ENCODE measurements around the gene ABCC10. TPM values are rescaled to one million over a fixed set of nuclear protein-coding genes. Genes with fewer than 3 reads are reported as not detected.
A peak's percentile ranks its signal among the peaks of the same experiment; 100 is the strongest.

Gene ABCC10
- total and polyA plus RNA-seq, 11 donors, result 6.4 to 19.6 (median 10.3) TPM

- no peaks in the 10 kb centered on the region for H3K9me3 ChIP-seq
- H3K36me3 ChIP-seq, result peaks cover 0 to 10% (median 0%) of the 10 kb centered on the region in 9 donors
- TF ChIP-seq POLR2A (IDR thresholded peaks at IDR 0.05), result no peak
- H3K4me1 ChIP-seq, result peaks cover under 1 to 37% (median 12%) of the 10 kb centered on the region in 12 donors
- H3K27ac ChIP-seq, result peak overlapping the region in 3 of 12 donors; percentile 18 to 34 (median 29)
- DNase-seq, result no peak
- no peaks in the 10 kb centered on the region for H3K27me3 ChIP-seq
- intact Hi-C loops (cut with DNase I), result loop anchor here in 1 of 10 donors (10.0 kb wide), 1 partner anchor 106 kb away; no protein-coding TSS in a partner anchor
- no peak for ATAC-seq
- WGBS, 4 donors, result 51 to 59% (median 57%) methylated on average over 6 of the region's 6 CpGs
- H3K4me3 ChIP-seq, result no peak overlapping the region
Observed at GRCh38 chr6:43490523-43490939, 63.2 kb downstream of the ABCC10 start.

GRCh38 chr6:43491750-43492661, 64.7 kb downstream of the ABCC10 start:
- H3K9me3 ChIP-seq, result no peaks in the 10 kb centered on the region
- peak overlapping the region in 11 of 12 donors; percentile 31 to 86 (median 64) for H3K27ac ChIP-seq
- H3K4me3 ChIP-seq, result peak overlapping the region in 2 of 12 donors; percentile 4
- no peaks in the 10 kb centered on the region for H3K27me3 ChIP-seq
- TF ChIP-seq POLR2A (IDR thresholded peaks at IDR 0.05), result no peak
- no peak for TF ChIP-seq CTCF (IDR thresholded peaks at IDR 0.05)
- WGBS, 4 donors, result 16 to 23% (median 19%) methylated on average over 7 to 10 of the region's 10 CpGs
- peaks cover 0 to 52% (median 22%) of the 10 kb centered on the region in 12 donors for H3K4me1 ChIP-seq
- intact Hi-C loops (cut with DNase I), result loop anchor here in 1 of 10 donors (10.0 kb wide), 1 partner anchor 107 kb away; no protein-coding TSS in a partner anchor
- H3K36me3 ChIP-seq, result no peaks in the 10 kb centered on the region
- ATAC-seq (peak; percentile 80 to 88 (median 84)), DNase-seq (peak; percentile 85 to 90 (median 88))

DNA sequence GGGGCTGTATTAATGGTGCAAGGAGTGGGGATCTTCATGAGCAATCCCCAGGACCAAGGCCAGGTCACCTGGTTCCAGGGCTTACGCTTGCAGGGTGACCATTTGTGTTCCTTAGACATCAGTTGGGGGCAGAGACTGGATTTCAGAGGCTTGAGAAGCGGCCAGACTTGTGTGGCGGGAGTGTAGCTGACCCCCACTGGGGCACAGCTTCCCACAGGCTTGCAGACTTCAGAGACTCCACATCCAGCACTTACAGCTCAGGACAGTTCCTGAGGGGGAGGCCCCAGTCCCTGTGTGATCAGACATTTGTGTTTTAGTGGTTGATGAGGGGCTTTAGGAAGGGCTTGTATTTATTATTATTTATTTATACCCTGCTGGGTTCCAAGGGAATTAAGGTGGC, 65.3 kb downstream of the ABCC10 start:
- H3K27me3 ChIP-seq, result no peaks in the 10 kb centered on the region

GRCh38 chr6:43493230-43493629, 65.9 kb downstream of the ABCC10 start:
- 86 to 94% (median 91%) methylated on average over 2 of the region's 2 CpGs for WGBS, 4 donors
- H3K27ac ChIP-seq, result peak overlapping the region in 6 of 12 donors; percentile 14 to 86 (median 70)
- intact Hi-C loops (cut with DNase I), result loop anchor here in 1 of 10 donors (10.0 kb wide), 1 partner anchor 108 kb away; no protein-coding TSS in a partner anchor

More for the DNA sequence above, 65.3 kb downstream of the ABCC10 start:
- intact Hi-C loops (cut with DNase I), result loop anchor here in 1 of 10 donors (10.0 kb wide), 1 partner anchor 108 kb away; no protein-coding TSS in a partner anchor
- Histone ChIP-seq H3K4me3 (peak overlapping the region in 2 of 12 donors; percentile 4), H3K36me3 (peaks cover 0 to 3% (median 0%) of the 10 kb centered on the region in 9 donors), H3K4me1 (peaks cover 0 to 55% (median 28%) of the 10 kb centered on the region in 12 donors), H3K9me3 (no peaks in the 10 kb centered on the region), H3K27ac (peak overlapping the region in 10 of 12 donors; percentile 42 to 86 (median 62))
- TF ChIP-seq CTCF (IDR thresholded peaks at IDR 0.05), result no peak
- TF ChIP-seq POLR2A (IDR thresholded peaks at IDR 0.05), result no peak
- peak in 3 of 4 donors; percentile 9 to 21 (median 14) for ATAC-seq
- DNase-seq, result no peak
- WGBS, 4 donors, result 13 to 58% (median 45%) methylated on average over 2 to 3 of the region's 3 CpGs

More at GRCh38 chr6:43493230-43493629, 65.9 kb downstream of the ABCC10 start:
- Histone ChIP-seq H3K4me1 (peaks cover 0 to 55% (median 32%) of the 10 kb centered on the region in 12 donors), H3K4me3 (no peak overlapping the region), H3K36me3 (peaks cover 0 to 9% (median 4%) of the 10 kb centered on the region in 9 donors), H3K27me3 (no peaks in the 10 kb centered on the region), H3K9me3 (no peaks in the 10 kb centered on the region)
- DNase-seq, result no peak
- no peak for TF ChIP-seq POLR2A (IDR thresholded peaks at IDR 0.05)
- no peak for TF ChIP-seq CTCF (IDR thresholded peaks at IDR 0.05)
- ATAC-seq, result no peak

Data from heart left ventricle (tissue), 16 donors.